Cardiac muscle cell (in vitro differentiated cells and primary cell): ENCODE data around the gene RUVBL2. TPM values are rescaled to one million over a fixed set of nuclear protein-coding genes. Genes with fewer than 3 reads are reported as not detected.
A peak's percentile ranks its signal among the peaks of the same experiment; 100 is the strongest.

Source experiments
- DNase-seq, 2 donors: peaks; one replicate each; pipeline versions ENCODE4 v3.0.0 to v3.0.0-alpha.2; 2010 to 2017; ENCODE audit warnings: low read depth in 1 of 2, low spot score in 1 of 2
- H3K27ac ChIP-seq: fragments of 200-600 bp; sonication (generic); 2 replicates; pipeline ENCODE4 v1.5.1; 2016
- H3K27me3 ChIP-seq: fragments of 200-600 bp; sonication (generic); 2 replicates; pipeline ENCODE4 v1.6.0; 2016; ENCODE audit warnings: control low read depth
- H3K36me3 ChIP-seq: fragments of 200-600 bp; sonication (generic); 2 replicates; pipeline ENCODE4 v1.5.1; 2016; ENCODE audit warnings: control low read depth
- H3K4me1 ChIP-seq: fragments of 200-600 bp; sonication (generic); 2 replicates; pipeline ENCODE4 v1.8.1; 2017; ENCODE audit warnings: low read depth, mild to moderate bottlenecking, mixed run types
- H3K4me3 ChIP-seq: fragments of 200-600 bp; sonication (generic); 2 replicates; pipeline ENCODE4 v1.5.1; 2016; ENCODE audit warnings: mild to moderate bottlenecking
- H3K9me3 ChIP-seq: fragments of 200-600 bp; sonication (generic); 2 replicates; pipeline ENCODE4 v1.5.1; 2017; ENCODE audit warnings: low read depth, mild to moderate bottlenecking, control low read depth
- CTCF ChIP-seq: IDR thresholded peaks from 2 replicates; pipeline ENCODE4 v1.5.1; 2012; ENCODE audit warnings: low read depth, mild to moderate bottlenecking, low read length
- polyA plus RNA-seq: library from polyadenylated mRNA; unstranded; fragments of >200 nt; fragmentation: Nextera tagmentation; extraction: Ambion mirVana; gene quantifications from 2 replicates; pipeline ENCODE4 v1.2.1, GENCODE V29; 2016
- total RNA-seq: library from RNA; depleted of rRNA; stranded (reverse); fragments of >200 nt; gene quantifications from 2 replicates; pipeline ENCODE4 v1.2.3, GENCODE V29; 2016

The RUVBL2 gene
- total and polyA plus RNA-seq, 2 experiments from 2014 or later: 128 to 294 TPM

GRCh38 chr19:48955308-48955958 lies 38.3 kb upstream of the RUVBL2 start:
- Histone ChIP-seq H3K36me3 (no peaks in the 10 kb centered on the region), H3K9me3 (no peaks in the 10 kb centered on the region), H3K27ac (peak overlapping the region; percentile 83), H3K27me3 (no peaks in the 10 kb centered on the region), H3K4me3 (peak overlapping the region; percentile 70), H3K4me1 (no peaks in the 10 kb centered on the region)
- no peak for TF ChIP-seq CTCF
- DNase-seq: no peak

DNA sequence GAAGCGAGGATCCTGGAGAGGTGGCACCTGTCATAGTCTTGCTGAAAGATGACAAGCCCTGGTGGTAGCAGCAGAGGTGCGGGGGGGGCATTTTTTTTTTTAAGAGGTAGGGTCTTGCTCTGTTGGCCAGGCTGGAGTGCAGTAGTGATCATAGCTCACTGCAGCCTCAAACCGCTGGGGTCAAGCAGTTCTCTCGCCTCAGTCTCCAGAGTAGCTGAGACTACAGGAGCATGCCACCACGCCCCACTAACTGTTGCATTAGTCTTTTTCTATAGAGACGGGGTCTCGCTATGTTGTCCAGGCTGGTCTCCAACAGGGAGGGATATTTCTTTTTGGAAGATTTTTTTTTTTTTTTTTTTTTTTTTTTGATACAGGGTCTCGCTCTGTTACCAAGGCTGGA lies 35.7 kb upstream of the RUVBL2 start:
- Histone ChIP-seq H3K4me3 (no peak overlapping the region), H3K36me3 (no peaks in the 10 kb centered on the region), H3K9me3 (no peaks in the 10 kb centered on the region), H3K27me3 (no peaks in the 10 kb centered on the region), H3K4me1 (no peaks in the 10 kb centered on the region), H3K27ac (no peak overlapping the region)
- no peak for TF ChIP-seq CTCF
- no peak for DNase-seq

- DNase-seq: no peak
- peaks cover 14% of the 10 kb centered on the region for H3K4me1 ChIP-seq
- no peaks in the 10 kb centered on the region for H3K9me3 ChIP-seq
- no peak overlapping the region for H3K27ac ChIP-seq
- no peaks in the 10 kb centered on the region for H3K36me3 ChIP-seq
- H3K27me3 ChIP-seq: no peaks in the 10 kb centered on the region
- no peak overlapping the region for H3K4me3 ChIP-seq
- no peak for TF ChIP-seq CTCF
Measured at GRCh38 chr19:48959341-48960239, 34.1 kb upstream of the RUVBL2 start.

DNA sequence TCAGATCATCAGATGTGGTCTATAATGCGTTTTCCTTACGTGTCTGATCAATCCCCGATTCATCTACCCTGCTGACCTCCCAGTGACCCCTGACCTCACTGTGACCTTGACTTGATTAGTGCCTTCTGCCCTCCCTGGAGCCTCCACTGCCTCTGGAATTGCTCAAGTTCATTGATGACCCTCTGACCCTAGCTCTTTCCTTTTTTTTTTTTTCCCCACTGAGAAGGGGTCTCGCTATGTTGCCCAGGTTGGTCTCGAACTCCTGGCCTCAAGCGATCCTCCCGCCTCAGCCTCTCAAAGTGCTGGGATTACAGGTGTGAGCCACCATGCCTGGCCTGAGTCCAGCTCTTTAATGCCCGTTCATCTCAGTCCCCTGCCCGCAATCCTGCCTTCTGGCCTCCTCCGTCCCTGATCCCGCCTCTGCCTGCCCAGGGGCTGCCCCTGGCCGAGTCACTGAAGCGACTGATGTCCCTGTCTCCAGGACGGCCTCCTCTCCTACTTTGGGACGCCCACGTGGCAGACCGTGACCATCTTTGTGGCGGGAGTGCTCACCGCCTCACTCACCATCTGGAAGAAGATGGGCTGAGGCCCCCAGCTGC lies 32.5 kb upstream of the RUVBL2 start:
- no peaks in the 10 kb centered on the region for H3K9me3 ChIP-seq
- H3K27ac ChIP-seq: peak overlapping the region; percentile 82
- no peak overlapping the region for H3K4me3 ChIP-seq
- H3K36me3 ChIP-seq: no peaks in the 10 kb centered on the region
- peaks cover 17% of the 10 kb centered on the region for H3K4me1 ChIP-seq
- DNase-seq: no peak
- H3K27me3 ChIP-seq: no peaks in the 10 kb centered on the region
- no peak for TF ChIP-seq CTCF

DNA sequence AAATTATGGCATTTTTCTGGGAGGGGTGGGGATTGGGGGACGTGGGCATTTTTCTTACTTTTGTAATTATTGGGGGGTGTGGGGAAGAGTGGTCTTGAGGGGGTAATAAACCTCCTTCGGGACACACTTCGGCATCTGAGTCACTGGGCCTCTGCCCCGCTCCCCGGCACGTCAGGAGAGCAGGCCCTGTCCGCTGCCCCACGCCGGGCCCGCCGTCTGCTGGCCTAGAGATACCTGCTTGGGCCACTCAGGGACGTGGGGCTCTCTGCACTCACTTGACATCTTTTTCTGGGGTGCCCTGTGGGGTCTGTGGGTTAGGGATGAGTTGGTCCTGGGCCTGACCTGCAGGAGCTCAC lies 32.0 kb upstream of the RUVBL2 start:
- H3K27ac ChIP-seq: peak overlapping the region; percentile 82
- H3K9me3 ChIP-seq: no peaks in the 10 kb centered on the region
- peaks cover 4% of the 10 kb centered on the region for H3K36me3 ChIP-seq
- no peaks in the 10 kb centered on the region for H3K27me3 ChIP-seq
- no peak for DNase-seq
- H3K4me3 ChIP-seq: no peak overlapping the region
- no peak for TF ChIP-seq CTCF
- H3K4me1 ChIP-seq: peaks cover 17% of the 10 kb centered on the region
